ENCODE results near the gene OR1I1.
A peak's percentile ranks its signal among the peaks of the same experiment; 100 is the strongest.
"Not testable (repeated sequence)": the region's sequence is repeated elsewhere in the genome, so short reads cannot be mapped to it uniquely, and the experiment has no call there.

OR1I1 gene, protein sequence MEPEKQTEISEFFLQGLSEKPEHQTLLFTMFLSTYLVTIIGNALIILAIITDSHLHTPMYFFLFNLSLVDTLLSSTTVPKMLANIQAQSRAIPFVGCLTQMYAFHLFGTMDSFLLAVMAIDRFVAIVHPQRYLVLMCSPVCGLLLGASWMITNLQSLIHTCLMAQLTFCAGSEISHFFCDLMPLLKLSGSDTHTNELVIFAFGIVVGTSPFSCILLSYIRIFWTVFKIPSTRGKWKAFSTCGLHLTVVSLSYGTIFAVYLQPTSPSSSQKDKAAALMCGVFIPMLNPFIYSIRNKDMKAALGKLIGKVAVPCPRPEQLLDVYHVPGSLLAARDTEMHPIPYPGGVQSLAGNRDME

DNA sequence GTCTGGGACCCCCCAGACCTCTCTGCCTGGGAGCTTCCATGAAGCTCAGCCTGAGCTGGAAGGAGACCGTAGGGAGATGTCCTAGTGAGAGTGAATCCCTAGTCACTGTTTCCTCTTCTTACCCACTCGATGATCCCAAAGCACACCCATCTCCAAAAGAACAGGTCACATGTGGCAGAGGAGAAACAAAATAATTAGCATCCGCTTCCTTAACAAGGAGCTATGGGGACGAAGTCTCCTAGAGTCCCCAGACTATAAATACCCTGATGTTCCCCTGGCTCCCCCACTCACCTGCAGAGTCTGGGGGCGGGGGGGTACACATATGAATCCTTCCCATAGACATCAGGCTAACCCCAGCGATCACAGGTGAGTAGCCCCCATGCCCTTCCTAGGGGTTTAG, at the start of gene OR1I1:
Gene OR1I1 (plus strand): TSS at position 301 of the 400 bp plus-strand sequence. CDS start 4,855 bp downstream, outside the sequence.
- no peak for DNase-seq

DNA sequence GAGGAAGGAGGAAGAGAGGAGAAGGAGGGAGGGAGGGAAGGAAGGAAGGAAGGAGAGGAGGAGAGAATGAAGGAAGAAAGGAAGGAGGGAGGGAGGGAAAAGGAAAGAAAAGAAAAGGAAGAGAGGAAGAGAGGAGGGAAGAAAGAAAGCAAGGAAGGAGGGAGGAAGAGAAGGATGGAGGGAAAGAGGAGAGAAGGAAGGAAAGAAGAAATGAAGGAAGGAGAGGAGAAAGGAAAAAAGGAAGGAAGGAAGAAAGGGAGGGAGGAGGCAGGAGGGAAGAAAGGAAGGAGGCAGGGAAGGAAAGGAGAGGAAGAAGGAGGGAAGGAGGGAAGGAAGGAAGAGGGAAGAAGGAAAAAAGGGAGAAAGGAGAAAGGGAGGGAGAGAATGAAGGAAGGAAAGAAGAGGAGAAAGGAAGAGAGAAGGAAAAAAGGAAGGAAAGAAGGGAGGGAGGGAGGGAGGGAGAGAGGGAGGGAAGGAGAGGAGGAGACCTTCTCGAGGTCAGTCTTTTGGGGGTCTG, 46.2 kb upstream of the OR1I1 start:
- no peak for DNase-seq

DNA sequence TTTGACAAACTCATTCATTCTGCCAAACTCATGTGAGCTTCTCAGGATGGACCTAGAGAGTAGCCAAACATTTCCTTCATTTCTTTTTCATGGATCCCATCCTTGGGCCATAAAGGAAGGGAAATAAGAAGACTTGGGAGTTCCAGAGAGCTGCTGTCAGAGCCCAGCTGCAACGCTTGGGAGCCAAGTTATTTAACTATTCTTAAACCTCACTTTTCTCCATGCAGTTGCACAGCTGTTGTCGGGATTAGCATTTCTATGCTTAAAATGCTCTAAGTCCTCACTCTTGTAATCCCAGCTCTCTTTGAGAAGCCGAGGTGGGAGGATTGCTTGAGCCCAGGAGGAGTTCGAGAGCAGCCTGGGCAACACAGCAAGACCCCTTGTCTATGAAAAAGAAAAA, 44.4 kb upstream of the OR1I1 start:
- DNase-seq: no peak

DNA sequence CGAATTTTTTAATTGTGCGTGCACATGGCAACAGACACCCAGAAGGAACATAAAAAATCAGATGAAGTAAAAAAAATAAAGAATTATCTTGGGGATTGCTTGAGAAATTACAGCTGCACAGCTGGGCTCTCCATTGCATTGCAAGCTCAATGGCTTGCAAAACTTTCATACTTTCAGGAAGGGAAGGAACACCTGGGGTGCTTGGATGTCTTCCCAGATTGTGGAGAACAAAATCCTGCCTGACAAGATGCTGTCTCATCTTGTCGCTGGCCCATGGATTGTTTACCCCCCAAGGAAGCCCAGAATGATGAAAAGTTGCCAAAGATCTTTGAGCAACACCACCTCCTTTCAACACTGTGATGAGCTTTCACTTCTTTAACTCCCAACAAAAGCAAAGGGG, 43.7 kb upstream of the OR1I1 start:
- DNase-seq: no peak

DNA sequence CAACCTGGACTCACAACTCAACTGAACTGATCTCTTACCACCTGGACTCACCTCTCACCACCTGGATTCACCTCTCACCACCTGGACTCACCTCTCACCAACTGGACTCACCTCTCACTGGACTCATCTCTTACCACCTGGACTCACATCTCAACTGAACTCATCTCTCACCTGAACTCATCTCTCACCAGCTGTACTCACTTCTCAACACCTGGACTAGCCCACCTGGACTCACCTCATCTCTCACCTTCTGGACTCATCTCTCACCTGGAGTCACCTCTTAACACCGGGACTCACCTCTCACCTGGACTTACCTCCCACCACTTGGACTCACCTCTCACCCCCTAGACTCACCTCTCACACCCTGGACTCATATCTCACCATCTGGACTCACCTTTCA, 40.0 kb upstream of the OR1I1 start:
- DNase-seq: no peak

DNA sequence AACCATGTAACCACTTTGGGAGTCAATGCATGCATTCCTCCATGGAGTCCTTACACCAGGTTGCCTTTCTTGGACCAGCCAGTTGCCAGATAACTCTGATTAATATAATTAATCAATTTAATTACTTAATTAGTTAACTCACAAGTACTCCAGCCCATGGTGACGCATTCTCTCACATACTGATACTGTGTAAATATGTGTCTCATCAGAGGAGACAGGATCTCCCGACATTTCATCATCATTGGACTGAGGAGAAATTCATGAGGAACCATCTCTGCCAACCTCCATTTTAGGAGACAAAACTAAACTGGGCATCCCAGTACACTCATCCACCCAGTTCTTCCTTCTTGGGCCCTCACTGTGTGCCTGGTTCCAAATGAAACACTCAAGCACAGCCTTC, 39.2 kb upstream of the OR1I1 start:
- DNase-seq: no peak

DNA sequence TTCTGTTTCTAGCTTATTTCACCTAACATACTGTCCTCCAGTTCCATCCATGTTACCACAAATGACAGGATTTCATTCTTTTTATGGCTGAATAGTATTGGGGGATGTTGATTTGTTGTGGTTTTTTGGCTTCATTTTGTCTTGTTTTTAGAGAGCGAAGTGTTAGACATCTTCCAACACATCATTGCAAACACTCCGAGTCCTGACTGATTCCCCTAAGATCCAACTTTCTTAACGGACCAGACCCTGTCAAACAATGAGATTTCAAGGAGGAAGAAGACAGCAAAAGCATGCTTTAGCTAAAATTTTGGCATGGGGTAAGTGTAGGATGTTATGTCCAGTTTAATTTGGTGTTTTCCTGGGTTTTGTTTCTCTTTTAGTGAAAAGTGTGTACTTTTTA, 36.5 kb upstream of the OR1I1 start:
- no peak for DNase-seq

DNA sequence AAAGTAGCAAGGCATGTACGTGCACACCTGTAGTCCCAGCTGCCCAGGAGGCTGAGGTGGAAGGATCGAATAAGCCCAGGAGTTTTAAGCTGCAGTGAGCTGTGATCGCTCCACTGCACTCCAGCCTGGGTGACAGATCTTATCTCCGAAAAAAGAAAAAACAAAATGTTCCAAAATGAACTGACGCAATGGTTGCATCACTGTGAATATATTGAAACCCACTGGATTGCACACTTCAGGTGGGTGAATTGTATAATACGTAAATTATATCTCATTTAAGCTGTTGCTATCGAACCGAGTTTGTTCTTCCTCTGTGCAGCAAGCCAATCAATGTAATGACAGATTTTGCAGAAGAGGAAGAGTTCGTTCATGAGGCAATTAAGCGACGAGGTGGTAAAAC, 34.3 kb upstream of the OR1I1 start:
- no peak for DNase-seq

DNA sequence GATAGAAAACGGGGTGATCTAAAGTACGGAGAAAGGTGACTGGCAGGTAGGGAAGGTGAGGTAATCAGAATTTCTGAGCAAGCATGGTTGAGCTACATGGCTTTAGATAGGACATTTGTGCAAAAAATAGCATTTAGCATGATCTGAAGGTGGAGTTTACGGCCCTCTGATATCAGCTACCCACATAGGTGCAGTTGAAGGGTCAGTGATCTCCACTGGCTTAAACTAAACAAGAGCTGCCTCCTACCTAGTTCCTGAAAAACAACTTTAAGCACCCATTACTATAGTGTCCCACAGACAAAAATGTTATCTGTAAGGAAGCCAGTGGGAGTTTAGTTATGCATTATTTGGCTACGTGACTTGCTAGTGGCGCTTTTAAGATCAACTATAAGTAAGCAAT, 33.9 kb upstream of the OR1I1 start:
- DNase-seq: no peak

DNA sequence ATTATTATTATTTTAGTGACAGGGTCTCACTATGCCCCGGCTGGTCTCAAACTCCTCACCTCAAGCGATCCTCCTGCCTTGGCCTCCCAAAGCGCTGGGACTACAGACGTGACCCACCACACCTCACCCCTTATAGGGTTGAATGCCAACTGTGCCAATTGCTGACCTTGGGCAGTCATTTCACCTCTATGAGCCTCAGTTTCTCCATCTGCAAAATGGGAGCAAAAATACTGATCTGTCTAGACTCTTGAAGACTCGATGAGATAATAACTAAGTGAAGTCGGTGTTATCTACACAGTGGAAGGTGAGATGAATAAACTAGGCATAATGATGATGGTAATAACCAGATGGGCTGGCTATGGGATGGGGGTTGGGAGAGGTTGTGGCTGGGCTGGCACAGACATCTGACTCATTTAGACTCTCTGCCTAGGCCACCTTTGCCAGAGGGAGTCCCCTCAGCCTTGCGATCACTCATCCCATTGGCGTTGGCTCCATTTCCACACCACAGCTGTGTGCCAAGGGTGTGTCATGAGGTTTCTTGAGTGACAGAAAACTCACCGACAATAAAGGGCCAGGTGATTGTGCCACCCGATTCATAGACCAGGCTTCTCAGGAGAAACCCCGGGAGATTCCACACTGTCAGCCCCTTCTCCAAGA, 33.0 kb upstream of the OR1I1 start, which contains the start of gene CASP14:
Gene CASP14 (plus strand): TSS at position 596 of the 657 bp plus-strand sequence. CDS start 2,772 bp downstream, outside the sequence.
- DNase-seq: no peak

DNA sequence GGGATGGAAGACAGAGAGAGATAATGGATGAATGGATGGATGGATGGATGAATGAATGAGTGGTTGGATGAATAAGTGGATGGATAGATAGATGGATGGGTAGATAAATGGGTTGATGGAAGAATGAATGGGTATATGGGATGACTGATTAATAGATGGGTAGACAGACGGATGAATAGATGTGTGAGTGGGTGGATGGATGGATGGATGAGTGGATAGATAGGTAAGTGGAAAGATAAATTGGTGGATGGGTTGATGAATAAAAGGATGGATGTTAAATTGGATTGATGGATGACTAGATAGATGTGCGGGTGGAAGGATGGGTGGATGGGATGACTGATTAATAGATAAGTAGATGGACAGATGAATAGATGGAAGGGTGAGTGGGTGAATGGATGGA, 31.4 kb upstream of the OR1I1 start:
- DNase-seq: no peak

DNA sequence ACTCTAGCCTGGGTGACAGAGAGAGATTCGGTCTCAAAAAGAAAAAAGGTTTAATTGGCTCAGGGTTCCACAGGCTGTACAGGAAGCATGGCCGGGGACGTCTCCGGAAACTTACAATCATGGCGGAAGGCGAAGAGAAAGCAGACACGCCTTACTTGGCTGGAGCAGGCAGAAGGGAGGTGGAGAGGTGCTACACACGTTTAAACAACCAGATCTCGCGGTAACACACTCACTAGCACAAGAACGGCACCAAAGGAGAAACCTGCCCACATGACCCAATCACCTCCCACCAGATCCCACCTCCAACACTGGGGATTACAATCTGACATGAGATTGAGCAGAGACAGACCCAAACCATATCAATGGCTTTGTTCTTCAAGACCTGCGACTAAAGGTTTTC, 20.0 kb upstream of the OR1I1 start:
- no peak for DNase-seq

DNA sequence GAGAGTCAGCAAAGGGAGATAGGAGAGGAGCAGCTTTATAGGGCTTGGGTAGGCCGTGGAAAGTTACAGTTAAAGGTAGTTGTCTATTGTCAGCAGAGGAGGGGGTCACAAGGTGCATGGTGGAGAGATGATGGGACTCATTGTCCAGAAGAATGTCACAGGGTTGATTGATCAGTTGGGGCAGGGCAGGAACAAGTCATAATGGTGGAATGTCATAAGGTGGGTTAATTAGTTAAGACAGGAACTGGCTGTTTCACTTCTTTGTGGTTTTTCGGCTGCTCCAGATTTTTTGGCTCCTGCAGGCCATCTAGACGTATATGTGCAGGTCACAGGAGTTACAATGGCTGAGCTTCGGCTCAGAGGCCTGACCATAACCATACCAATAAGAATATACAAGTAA, 11.6 kb upstream of the OR1I1 start:
- not testable (repeated sequence) for DNase-seq

DNA sequence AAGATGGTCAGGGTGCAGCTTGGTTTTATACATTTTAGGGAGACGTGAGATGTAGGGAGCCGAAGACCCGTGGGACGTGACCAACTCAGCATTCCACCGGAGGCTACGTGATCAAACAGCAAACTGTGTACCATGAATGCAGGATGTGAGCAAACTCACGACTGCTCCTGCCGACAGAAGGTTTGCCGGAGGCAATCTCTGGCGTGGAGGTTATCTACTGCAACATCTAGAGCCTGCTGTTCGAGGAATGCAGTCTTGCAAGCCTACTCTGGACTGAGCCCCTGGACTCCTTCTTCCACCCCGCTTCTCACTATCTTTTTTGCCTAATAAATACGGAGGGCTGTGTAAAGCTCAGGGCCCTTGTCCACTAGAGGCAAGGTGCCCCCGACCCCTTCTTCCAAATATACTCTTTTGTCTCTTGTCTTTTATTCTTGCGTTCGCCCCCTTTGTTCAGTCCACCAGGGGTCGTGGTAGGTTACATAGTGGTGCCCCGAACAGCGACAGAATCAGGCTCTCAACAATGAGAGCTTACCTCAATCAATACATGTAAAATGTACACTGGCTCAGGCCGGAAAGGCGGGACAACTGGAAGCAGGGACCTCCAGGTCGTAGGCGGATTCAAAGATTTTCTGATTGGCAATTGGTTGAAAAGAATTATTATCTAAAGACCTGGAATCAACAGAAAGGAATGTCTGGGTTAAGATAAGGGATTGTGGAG, 8.9 kb upstream of the OR1I1 start:
- no peak for DNase-seq

DNA sequence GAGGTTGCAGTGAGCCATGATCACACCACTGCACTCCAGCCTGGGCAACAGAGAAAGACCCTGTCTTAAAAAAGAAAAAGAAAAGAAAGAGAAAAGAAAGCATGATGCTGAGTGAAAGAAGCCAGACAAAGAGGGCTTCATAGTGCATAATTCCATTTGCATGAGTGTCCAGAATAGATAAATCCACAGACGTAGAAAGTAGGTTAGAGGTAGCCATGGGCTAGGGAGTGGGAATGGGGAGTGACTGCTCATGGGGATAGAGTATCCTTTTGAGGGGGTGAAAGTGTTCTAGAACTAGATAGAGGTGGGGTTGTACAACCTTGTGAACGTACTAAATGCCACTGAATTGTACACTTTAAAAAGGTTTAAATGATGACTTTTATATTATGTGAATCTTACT, 7.6 kb upstream of the OR1I1 start:
- no peak for DNase-seq

DNA sequence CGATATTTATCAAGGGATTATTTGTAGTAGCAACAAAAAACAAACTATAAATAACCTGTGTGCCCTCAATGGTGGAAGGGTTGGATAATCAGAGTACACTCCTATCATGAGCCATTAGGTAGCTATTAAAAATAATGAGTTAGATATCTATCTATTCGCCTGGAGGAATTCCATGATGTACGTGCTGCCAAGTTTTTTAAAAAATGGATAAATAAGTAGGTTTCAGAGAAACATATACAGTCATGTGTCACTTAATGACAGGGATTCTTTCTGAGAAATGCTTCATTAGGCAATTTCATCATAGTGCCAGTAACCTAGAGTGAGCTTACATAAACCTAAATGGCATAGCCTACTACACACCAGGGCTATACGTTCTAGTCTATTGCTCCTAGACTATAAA, 6.2 kb upstream of the OR1I1 start:
- no peak for DNase-seq

DNA sequence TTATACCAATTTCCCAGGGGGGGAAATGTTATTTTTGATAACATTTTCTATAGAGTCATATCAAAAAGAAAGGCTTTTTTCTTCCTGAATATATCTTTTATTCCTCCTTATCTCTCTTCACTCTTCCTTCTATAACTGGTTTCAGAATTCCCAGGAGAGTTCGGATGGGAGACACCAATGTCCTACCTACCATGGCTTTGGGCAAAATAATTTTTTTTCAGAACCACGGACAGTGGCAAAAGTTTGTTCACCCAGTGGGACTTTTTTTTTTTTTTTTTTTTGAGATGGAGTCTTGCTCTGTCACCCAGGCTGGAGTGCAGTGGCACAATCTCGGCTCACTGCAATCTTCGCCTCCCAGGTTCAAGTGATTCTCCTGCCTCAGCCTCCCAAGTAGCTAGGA, 2.0 kb upstream of the OR1I1 start:
- DNase-seq: peak; percentile 27

DNA sequence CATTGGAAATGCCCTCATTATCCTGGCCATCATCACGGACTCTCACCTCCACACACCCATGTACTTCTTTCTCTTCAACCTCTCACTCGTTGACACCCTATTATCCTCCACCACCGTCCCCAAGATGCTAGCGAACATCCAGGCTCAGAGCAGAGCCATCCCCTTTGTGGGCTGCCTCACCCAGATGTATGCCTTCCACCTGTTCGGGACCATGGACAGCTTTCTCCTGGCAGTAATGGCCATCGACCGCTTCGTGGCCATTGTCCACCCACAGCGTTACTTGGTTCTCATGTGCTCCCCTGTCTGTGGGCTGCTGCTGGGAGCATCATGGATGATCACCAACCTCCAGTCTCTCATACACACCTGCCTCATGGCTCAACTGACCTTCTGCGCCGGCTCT, 5.2 kb downstream of the OR1I1 start:
- no peak for DNase-seq

DNA sequence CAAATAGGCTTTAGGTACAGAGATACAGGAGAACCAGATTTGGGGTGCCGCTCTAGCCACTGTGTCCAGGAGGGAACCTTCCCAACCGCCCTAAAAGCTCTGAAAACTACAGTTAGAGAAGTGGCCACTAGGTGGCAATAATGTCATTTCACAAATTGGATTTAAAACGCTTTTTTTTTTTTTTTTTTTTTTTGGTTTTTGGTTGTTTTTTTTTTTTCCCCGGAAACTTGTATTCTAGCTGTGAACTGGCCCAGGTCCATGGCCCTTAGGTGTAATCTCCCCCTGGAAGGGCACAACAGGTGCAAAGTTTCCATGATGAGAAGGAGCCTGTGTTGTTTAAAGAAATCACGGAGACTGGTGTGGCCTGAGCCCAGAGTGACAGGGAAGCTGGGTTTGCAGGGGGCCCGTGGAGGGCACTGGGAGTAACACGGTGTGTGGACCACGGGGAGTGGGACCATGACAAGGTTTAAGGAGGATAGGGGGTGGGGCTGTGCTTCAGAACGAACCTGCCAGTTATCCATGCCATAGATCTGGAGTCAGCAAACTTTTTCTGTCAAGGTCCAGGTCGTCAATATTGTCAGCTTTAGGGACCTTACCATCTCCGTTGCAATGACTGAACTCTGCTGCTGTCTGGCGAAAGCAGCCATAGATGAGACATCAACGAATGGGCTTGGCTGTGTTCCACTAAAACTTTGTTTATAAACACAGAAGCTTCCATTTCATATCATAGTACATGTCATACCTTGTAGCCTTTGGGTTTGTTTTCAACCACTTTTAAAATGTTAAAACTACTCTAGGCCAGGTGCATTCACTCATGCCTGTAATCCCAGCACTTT, 10.1 kb downstream of the OR1I1 start:
- peak; percentile 88 for DNase-seq

DNA sequence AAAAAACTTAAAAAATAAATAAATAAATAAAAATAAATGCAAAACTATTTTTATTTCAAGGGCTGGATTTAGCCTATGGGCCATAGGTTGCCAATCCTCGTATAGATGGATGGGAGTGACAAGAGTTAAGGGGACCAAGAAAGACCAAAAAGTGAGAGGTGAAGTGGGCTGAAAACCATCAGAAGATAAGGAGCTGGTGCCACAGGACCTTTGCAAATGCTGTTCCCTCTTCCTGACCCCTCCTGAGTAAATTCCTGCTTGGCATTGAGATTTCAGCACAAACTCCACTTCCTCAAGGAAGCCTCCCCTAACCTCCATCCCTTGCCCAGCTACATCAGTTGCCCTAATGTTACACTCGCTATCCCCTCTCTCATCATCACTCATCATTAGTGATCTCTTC, 11.0 kb downstream of the OR1I1 start:
- DNase-seq: no peak

DNA sequence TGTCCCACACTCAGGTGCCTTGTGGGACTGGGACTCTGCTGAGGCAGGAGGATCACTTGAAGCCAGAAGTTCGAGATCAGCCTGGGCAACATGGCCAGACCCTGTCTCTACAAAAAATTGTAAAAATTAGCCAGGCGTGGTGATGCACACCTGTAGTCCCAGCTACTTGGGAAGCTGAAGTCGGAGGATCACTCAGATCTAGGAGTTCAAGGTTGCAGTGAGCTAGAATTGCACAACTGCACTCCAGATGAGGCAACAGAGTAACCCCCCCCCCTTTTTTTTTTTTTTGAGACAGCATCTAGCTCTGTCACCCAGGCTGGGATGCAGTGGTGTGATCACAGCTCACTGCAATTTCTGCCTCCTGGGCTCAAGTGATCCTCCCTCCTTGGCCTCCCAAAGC, 14.2 kb downstream of the OR1I1 start:
- DNase-seq: no peak

DNA sequence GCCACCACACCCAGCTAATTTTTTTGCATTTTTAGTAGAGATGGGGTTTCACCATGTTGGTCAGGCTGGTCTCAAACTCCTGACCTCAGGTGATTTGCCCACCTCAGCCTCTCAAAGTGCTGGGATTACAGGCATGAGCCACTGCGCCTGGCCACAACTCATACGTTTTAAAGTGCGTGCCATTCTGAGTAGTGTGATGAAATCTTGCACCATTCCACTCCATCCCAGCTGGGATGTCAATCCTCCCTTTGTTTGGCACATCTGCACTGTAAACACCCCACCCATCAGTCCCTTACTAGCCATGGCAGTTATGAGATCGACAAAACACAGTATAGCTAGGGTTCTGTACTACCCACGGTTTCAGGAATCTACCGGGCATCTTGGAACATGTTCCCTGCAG, 16.0 kb downstream of the OR1I1 start:
- DNase-seq: not testable (repeated sequence)

DNA sequence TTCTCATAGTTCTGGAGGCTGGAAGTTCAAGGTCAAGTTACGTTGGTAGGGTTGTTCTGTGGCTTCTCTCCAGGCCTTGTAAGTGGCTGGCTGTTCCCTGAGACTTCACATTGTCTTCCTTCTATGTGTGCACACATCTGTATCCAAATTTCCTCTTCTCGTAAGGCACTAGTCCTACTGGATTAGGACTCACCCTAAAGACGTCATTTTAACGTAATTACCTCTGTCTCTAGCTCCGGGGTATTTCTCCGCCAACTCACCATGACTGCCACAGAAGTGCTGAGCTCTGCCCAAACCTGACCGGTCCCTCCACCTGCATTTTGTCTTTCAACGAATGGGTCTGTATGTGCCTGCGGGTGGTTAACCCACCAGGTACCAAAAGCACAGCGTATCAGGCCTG, 16.4 kb downstream of the OR1I1 start:
- DNase-seq: no peak
